ENCODE results near the gene SUN5.

- TF ChIP-seq POLR2A (IDR thresholded peaks at IDR 0.05), result no peak
- TF ChIP-seq CTCF (IDR thresholded peaks at IDR 0.05), result no peak
- TF ChIP-seq POLR2AphosphoS5 (IDR thresholded peaks at IDR 0.05), result no peak
Measured at GRCh38 chr20:32999603-33000250, 4.5 kb downstream of the SUN5 start.

Measured in breast epithelium (tissue), 3 donors.